Smooth muscle cell (in vitro differentiated cells): Measurements from ENCODE around the gene G6PC3. TPM values are rescaled to one million over a fixed set of nuclear protein-coding genes. Genes with fewer than 3 reads are reported as not detected.

Experiments
- DNase-seq: peaks from one replicate; lab custom pipeline; 2025; ENCODE audit not compliant: unreplicated experiment; lab: John Stamatoyannopoulos, UW
- H2AFZ ChIP-seq: fragments of 200-600 bp; sonication (generic); 2 replicates; pipeline ENCODE4 v1.6.0; 2016; ENCODE audit warnings: antibody characterized with exemption, low read depth, mild to moderate bottlenecking
- H3F3A ChIP-seq: fragments of 200-600 bp; sonication (generic); 2 replicates; pipeline ENCODE4 v1.6.0; 2017; ENCODE audit warnings: antibody characterized with exemption, low read depth
- H3K27ac ChIP-seq: fragments of 200-600 bp; sonication (generic); 2 replicates; pipeline ENCODE4 v1.5.1; 2016; ENCODE audit warnings: low read depth, mild to moderate bottlenecking
- H3K27me3 ChIP-seq: fragments of 200-600 bp; sonication (generic); 2 replicates; pipeline ENCODE4 v1.6.1; 2016; ENCODE audit warnings: low read depth, mild to moderate bottlenecking
- H3K36me3 ChIP-seq: fragments of 200-600 bp; sonication (generic); 2 replicates; pipeline ENCODE4 v1.5.1; 2016; ENCODE audit warnings: low read depth
- H3K4me1 ChIP-seq: fragments of 200-600 bp; sonication (generic); 2 replicates; pipeline ENCODE4 v1.5.1; 2016; ENCODE audit warnings: low read depth
- H3K4me2 ChIP-seq: fragments of 200-600 bp; sonication (generic); 2 replicates; pipeline ENCODE4 v1.6.0; 2016; ENCODE audit warnings: mild to moderate bottlenecking
- H3K4me3 ChIP-seq: fragments of 200-600 bp; sonication (generic); 2 replicates; pipeline ENCODE4 v1.5.1; 2016; ENCODE audit warnings: mild to moderate bottlenecking
- H3K79me2 ChIP-seq: fragments of 200-600 bp; sonication (generic); 2 replicates; pipeline ENCODE4 v1.6.0; 2016; ENCODE audit warnings: low read depth, mild to moderate bottlenecking
- H3K9ac ChIP-seq: fragments of 200-600 bp; sonication (generic); 2 replicates; pipeline ENCODE4 v1.6.0; 2016; ENCODE audit warnings: low read depth
- H3K9me3 ChIP-seq: fragments of 200-600 bp; sonication (generic); replicated peaks from 2 replicates; pipeline ENCODE4 v1.5.1; 2016; ENCODE audit warnings: low read depth
- H4K20me1 ChIP-seq: fragments of 200-600 bp; sonication (generic); 2 replicates; pipeline ENCODE4 v1.6.0; 2016; ENCODE audit warnings: low read depth
- CTCF ChIP-seq: fragments of 200-600 bp; sonication (generic); IDR thresholded peaks from 2 replicates; pipeline ENCODE4 v1.5.1; 2017; ENCODE audit warnings: borderline replicate concordance, mild to moderate bottlenecking, antibody characterized with exemption; ENCODE audit not compliant: insufficient read depth, poor library complexity, severe bottlenecking
- WGBS: methylation state at CpG from one replicate; pipeline ENCODE4 v1.1.7; 2016; ENCODE audit warnings: low lambda C conversion rate; 5-methylcytosine and 5-hydroxymethylcytosine counted together
- polyA plus RNA-seq: library from polyadenylated mRNA; unstranded; fragments of >200 nt; fragmentation: Nextera tagmentation; extraction: Ambion mirVana; gene quantifications from 2 replicates; pipeline ENCODE4 v1.2.1, GENCODE V29; 2016
- total RNA-seq: library from RNA; depleted of rRNA; stranded (reverse); fragments of >200 nt; gene quantifications from 2 replicates; pipeline ENCODE4 v1.2.3, GENCODE V29; 2014

The G6PC3 gene
- total and polyA plus RNA-seq, 2 experiments from 2014 or later = 40.2 to 103 TPM

GRCh38 chr17:44120851-44121605, 50.5 kb downstream of the G6PC3 start:
- no peak overlapping the region for H3K4me3 ChIP-seq
- no peaks in the 10 kb centered on the region for H3K36me3 ChIP-seq
- peaks cover 53% of the 10 kb centered on the region for H4K20me1 ChIP-seq
- peaks cover 28% of the 10 kb centered on the region for H3K4me1 ChIP-seq
- H3K79me2 ChIP-seq = peaks cover 28% of the 10 kb centered on the region
- no peaks in the 10 kb centered on the region for H3K9me3 ChIP-seq
- H3K9ac ChIP-seq = no peak overlapping the region
- peak overlapping the region; percentile 92 for H3K4me2 ChIP-seq
- H2AFZ ChIP-seq = no peak overlapping the region
- WGBS = 67% methylated on average over 8 of the region's 9 CpGs
- no peak overlapping the region for H3K27ac ChIP-seq
- H3F3A ChIP-seq = no peaks in the 10 kb centered on the region
- no peaks in the 10 kb centered on the region for H3K27me3 ChIP-seq
- DNase-seq = no peak
- no peak for TF ChIP-seq CTCF

GRCh38 chr17:44121997-44122815, 51.7 kb downstream of the G6PC3 start:
- Histone ChIP-seq H3K4me1 (peaks cover 28% of the 10 kb centered on the region), H3K9me3 (no peaks in the 10 kb centered on the region), H3K4me3 (peak overlapping the region; percentile 97), H3F3A (no peaks in the 10 kb centered on the region), H3K36me3 (no peaks in the 10 kb centered on the region), H4K20me1 (peaks cover 42% of the 10 kb centered on the region), H3K9ac (peak overlapping the region; percentile 94), H2AFZ (no peak overlapping the region), H3K27me3 (no peaks in the 10 kb centered on the region), H3K4me2 (peak overlapping the region; percentile 92), H3K79me2 (peaks cover 28% of the 10 kb centered on the region), H3K27ac (no peak overlapping the region)
- no peak for TF ChIP-seq CTCF
- 65% methylated on average over 1 of the region's 1 CpG for WGBS
- DNase-seq = no peak

- no peak overlapping the region for H2AFZ ChIP-seq
- peak overlapping the region; percentile 92 for H3K4me2 ChIP-seq
- H3K4me3 ChIP-seq = peak overlapping the region; percentile 97
- TF ChIP-seq CTCF = no peak
- H3F3A ChIP-seq = no peaks in the 10 kb centered on the region
- H3K27ac ChIP-seq = peak overlapping the region; percentile 95
- peaks cover 38% of the 10 kb centered on the region for H4K20me1 ChIP-seq
- no peaks in the 10 kb centered on the region for H3K36me3 ChIP-seq
- no peaks in the 10 kb centered on the region for H3K9me3 ChIP-seq
- 8% methylated on average over 22 of the region's 32 CpGs for WGBS
- H3K9ac ChIP-seq = peak overlapping the region; percentile 94
- H3K27me3 ChIP-seq = no peaks in the 10 kb centered on the region
- H3K79me2 ChIP-seq = peaks cover 28% of the 10 kb centered on the region
- peaks cover 28% of the 10 kb centered on the region for H3K4me1 ChIP-seq
- DNase-seq = no peak
These were observed 52.4 kb downstream of the G6PC3 start for GRCh38 chr17:44122816-44123355.
